Liver (tissue), 3 donors: ENCODE data around the gene EFCAB7.
A peak's percentile ranks its signal among the peaks of the same experiment; 100 is the strongest.

ENCODE experiments used
- ATF3 ChIP-seq: IDR thresholded peaks from 2 replicates; pipeline ENCODE4 v1.6.1; 2016; ENCODE audit warnings: antibody characterized with exemption
- EGR1 ChIP-seq, 2 donors: IDR thresholded peaks; 2 replicates each; pipeline ENCODE4 v1.6.1; 2016 to 2018; ENCODE audit warnings: antibody characterized with exemption in 2 of 2, low read depth in 2 of 2
- FOXA1 ChIP-seq: IDR thresholded peaks from 2 replicates; pipeline ENCODE4 v1.6.1; 2016; ENCODE audit warnings: antibody characterized with exemption
- JUND ChIP-seq, 2 donors: IDR thresholded peaks; 2 replicates each; pipeline ENCODE4 v1.6.1; 2016; ENCODE audit warnings: antibody characterized with exemption in 2 of 2
- RAD21 ChIP-seq, 2 donors: IDR thresholded peaks; 2 replicates each; pipeline ENCODE4 v1.6.1; 2016; ENCODE audit warnings: antibody characterized with exemption in 2 of 2, mild to moderate bottlenecking in 2 of 2
- RXRA ChIP-seq, 2 donors: IDR thresholded peaks; 2 replicates each; pipeline ENCODE4 v1.6.1; 2017 to 2018; ENCODE audit warnings: antibody characterized with exemption in 2 of 2, mild to moderate bottlenecking in 1 of 2
- SP1 ChIP-seq: IDR thresholded peaks from 2 replicates; pipeline ENCODE4 v1.6.1; 2018; ENCODE audit warnings: antibody characterized with exemption, mild to moderate bottlenecking
- TAF1 ChIP-seq: conservative IDR thresholded peaks from 2 replicates; pipeline ENCODE4 v1.6.1; 2016; ENCODE audit warnings: antibody characterized with exemption, mild to moderate bottlenecking
- YY1 ChIP-seq: IDR thresholded peaks from 2 replicates; pipeline ENCODE4 v1.6.1; 2016; ENCODE audit warnings: antibody characterized with exemption, mild to moderate bottlenecking
- TF ChIP-seq, protein P1 (sequence below): IDR thresholded peaks from 2 replicates; pipeline ENCODE4 v1.6.1; 2016; ENCODE audit warnings: antibody characterized with exemption, mild to moderate bottlenecking
- TF ChIP-seq, protein P2 (sequence below): fragments of 150-350 bp; IDR thresholded peaks from 2 replicates; pipeline ENCODE4 v1.5.1; 2017; ENCODE audit warnings: improper control_type of control experiment, low read depth, low read length; ENCODE audit not compliant: missing input control
- TF ChIP-seq, protein P3 (sequence below): IDR thresholded peaks from 2 replicates; pipeline ENCODE4 v1.6.1; 2016; ENCODE audit warnings: antibody characterized with exemption
- TF ChIP-seq, protein P4 (sequence below): IDR thresholded peaks from 2 replicates; pipeline ENCODE4 v1.6.1; 2016; ENCODE audit warnings: antibody characterized with exemption
- donor health status: healthy.
- donor health status: healthy.

- TF ChIP-seq, protein P1, sequence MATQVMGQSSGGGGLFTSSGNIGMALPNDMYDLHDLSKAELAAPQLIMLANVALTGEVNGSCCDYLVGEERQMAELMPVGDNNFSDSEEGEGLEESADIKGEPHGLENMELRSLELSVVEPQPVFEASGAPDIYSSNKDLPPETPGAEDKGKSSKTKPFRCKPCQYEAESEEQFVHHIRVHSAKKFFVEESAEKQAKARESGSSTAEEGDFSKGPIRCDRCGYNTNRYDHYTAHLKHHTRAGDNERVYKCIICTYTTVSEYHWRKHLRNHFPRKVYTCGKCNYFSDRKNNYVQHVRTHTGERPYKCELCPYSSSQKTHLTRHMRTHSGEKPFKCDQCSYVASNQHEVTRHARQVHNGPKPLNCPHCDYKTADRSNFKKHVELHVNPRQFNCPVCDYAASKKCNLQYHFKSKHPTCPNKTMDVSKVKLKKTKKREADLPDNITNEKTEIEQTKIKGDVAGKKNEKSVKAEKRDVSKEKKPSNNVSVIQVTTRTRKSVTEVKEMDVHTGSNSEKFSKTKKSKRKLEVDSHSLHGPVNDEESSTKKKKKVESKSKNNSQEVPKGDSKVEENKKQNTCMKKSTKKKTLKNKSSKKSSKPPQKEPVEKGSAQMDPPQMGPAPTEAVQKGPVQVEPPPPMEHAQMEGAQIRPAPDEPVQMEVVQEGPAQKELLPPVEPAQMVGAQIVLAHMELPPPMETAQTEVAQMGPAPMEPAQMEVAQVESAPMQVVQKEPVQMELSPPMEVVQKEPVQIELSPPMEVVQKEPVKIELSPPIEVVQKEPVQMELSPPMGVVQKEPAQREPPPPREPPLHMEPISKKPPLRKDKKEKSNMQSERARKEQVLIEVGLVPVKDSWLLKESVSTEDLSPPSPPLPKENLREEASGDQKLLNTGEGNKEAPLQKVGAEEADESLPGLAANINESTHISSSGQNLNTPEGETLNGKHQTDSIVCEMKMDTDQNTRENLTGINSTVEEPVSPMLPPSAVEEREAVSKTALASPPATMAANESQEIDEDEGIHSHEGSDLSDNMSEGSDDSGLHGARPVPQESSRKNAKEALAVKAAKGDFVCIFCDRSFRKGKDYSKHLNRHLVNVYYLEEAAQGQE = no peak
- TF ChIP-seq, protein P2, sequence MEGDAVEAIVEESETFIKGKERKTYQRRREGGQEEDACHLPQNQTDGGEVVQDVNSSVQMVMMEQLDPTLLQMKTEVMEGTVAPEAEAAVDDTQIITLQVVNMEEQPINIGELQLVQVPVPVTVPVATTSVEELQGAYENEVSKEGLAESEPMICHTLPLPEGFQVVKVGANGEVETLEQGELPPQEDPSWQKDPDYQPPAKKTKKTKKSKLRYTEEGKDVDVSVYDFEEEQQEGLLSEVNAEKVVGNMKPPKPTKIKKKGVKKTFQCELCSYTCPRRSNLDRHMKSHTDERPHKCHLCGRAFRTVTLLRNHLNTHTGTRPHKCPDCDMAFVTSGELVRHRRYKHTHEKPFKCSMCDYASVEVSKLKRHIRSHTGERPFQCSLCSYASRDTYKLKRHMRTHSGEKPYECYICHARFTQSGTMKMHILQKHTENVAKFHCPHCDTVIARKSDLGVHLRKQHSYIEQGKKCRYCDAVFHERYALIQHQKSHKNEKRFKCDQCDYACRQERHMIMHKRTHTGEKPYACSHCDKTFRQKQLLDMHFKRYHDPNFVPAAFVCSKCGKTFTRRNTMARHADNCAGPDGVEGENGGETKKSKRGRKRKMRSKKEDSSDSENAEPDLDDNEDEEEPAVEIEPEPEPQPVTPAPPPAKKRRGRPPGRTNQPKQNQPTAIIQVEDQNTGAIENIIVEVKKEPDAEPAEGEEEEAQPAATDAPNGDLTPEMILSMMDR = peak; percentile 88
- TF ChIP-seq, protein P3, sequence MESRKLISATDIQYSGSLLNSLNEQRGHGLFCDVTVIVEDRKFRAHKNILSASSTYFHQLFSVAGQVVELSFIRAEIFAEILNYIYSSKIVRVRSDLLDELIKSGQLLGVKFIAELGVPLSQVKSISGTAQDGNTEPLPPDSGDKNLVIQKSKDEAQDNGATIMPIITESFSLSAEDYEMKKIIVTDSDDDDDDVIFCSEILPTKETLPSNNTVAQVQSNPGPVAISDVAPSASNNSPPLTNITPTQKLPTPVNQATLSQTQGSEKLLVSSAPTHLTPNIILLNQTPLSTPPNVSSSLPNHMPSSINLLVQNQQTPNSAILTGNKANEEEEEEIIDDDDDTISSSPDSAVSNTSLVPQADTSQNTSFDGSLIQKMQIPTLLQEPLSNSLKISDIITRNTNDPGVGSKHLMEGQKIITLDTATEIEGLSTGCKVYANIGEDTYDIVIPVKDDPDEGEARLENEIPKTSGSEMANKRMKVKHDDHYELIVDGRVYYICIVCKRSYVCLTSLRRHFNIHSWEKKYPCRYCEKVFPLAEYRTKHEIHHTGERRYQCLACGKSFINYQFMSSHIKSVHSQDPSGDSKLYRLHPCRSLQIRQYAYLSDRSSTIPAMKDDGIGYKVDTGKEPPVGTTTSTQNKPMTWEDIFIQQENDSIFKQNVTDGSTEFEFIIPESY = no peak
- TF ChIP-seq ATF3 (no peak), SP1 (no peak), RXRA (IDR thresholded peaks at IDR 0.05) (no peak), YY1 (no peak), RAD21 (IDR thresholded peaks at IDR 0.05) (peak; percentile 92 to 93), TAF1 (no peak), FOXA1 (no peak), JUND (IDR thresholded peaks at IDR 0.05) (no peak), EGR1 (IDR thresholded peaks at IDR 0.05; ENCODE audit: low read depth in 2 of 2) (no peak)
- TF ChIP-seq, protein P4, sequence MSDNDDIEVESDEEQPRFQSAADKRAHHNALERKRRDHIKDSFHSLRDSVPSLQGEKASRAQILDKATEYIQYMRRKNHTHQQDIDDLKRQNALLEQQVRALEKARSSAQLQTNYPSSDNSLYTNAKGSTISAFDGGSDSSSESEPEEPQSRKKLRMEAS = no peak
Observed at GRCh38 chr1:63615768-63616420, 92.6 kb downstream of the EFCAB7 start.
